ENCODE results near the gene HNRNPA2B1. TPM values are rescaled to one million over a fixed set of nuclear protein-coding genes. Genes with fewer than 3 reads are reported as not detected.

Gene HNRNPA2B1
- total RNA-seq, 1 experiment from 2014 or later = 1,137 TPM

GRCh38 chr7:26140380-26140779 is 60.2 kb downstream of the HNRNPA2B1 start:
- Histone ChIP-seq H3K23ac (ENCODE audit: insufficient read length, low read depth, low read length) (no peak overlapping the region), H2AFZ (ENCODE audit: low read length) (no peak overlapping the region), H3K4me1 (ENCODE audit: insufficient read depth, low read length) (no peaks in the 10 kb centered on the region), H3K27ac (ENCODE audit: insufficient read length, low read depth, low read length) (no peak overlapping the region), H3T11ph (ENCODE audit: low read length) (no peak overlapping the region), H2BK20ac (ENCODE audit: low read depth, low read length, poor library complexity, severe bottlenecking) (no peak overlapping the region), H3K4ac (ENCODE audit: low read depth, low read length) (no peak overlapping the region), H3K9me3 (ENCODE audit: control insufficient read depth, low read depth, low read length) (no peaks in the 10 kb centered on the region), H3K56ac (ENCODE audit: insufficient read length, low read depth, low read length) (no peak overlapping the region), H4K20me1 (ENCODE audit: control insufficient read depth, insufficient read depth, insufficient read length) (no peaks in the 10 kb centered on the region), H3K27me3 (ENCODE audit: insufficient read depth, low read length) (no peaks in the 10 kb centered on the region), H4K91ac (ENCODE audit: insufficient read length, low read depth, low read length) (no peak overlapping the region), H3K4me2 (ENCODE audit: insufficient read depth, insufficient read length, low read length) (no peak overlapping the region), H3K9ac (ENCODE audit: extremely low read depth, insufficient read length, low read length) (no peak overlapping the region), H3K79me2 (ENCODE audit: insufficient read depth, low read length) (no peaks in the 10 kb centered on the region), H4K5ac (ENCODE audit: insufficient read length, low read depth, low read length) (no peak overlapping the region), H2BK5ac (ENCODE audit: insufficient read length, low read length) (no peak overlapping the region), H2BK15ac (ENCODE audit: low read depth, low read length) (no peak overlapping the region), H3K18ac (ENCODE audit: insufficient read length, low read depth, low read length) (no peak overlapping the region), H2AK5ac (ENCODE audit: insufficient read length, low read length) (no peak overlapping the region), H4K8ac (replicated peaks; ENCODE audit: insufficient read length, low read depth, low read length) (no peak overlapping the region), H2BK120ac (ENCODE audit: low read depth, low read length, poor library complexity, severe bottlenecking) (no peak overlapping the region), H3K23me2 (ENCODE audit: insufficient read length, low read depth, low read length, poor library complexity, severe bottlenecking) (no peaks in the 10 kb centered on the region), H2BK12ac (ENCODE audit: insufficient read length, low read depth, low read length) (no peak overlapping the region), H3K14ac (ENCODE audit: insufficient read depth, low read length) (no peak overlapping the region), H3K79me1 (ENCODE audit: insufficient read depth, low read depth, low read length, poor library complexity, severe bottlenecking) (no peaks in the 10 kb centered on the region)
- H3K27ac Mint-ChIP-seq = no peak overlapping the region
- no peaks in the 10 kb centered on the region for H3K36me3 Mint-ChIP-seq (ENCODE audit: insufficient read depth in 1 of 3, low read depth in 3 of 3)
- TF ChIP-seq, protein P1, sequence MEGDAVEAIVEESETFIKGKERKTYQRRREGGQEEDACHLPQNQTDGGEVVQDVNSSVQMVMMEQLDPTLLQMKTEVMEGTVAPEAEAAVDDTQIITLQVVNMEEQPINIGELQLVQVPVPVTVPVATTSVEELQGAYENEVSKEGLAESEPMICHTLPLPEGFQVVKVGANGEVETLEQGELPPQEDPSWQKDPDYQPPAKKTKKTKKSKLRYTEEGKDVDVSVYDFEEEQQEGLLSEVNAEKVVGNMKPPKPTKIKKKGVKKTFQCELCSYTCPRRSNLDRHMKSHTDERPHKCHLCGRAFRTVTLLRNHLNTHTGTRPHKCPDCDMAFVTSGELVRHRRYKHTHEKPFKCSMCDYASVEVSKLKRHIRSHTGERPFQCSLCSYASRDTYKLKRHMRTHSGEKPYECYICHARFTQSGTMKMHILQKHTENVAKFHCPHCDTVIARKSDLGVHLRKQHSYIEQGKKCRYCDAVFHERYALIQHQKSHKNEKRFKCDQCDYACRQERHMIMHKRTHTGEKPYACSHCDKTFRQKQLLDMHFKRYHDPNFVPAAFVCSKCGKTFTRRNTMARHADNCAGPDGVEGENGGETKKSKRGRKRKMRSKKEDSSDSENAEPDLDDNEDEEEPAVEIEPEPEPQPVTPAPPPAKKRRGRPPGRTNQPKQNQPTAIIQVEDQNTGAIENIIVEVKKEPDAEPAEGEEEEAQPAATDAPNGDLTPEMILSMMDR (conservative IDR thresholded peaks at IDR 0.05) = no peak
- H3K27me3 Mint-ChIP-seq (ENCODE audit: low read depth) = peaks cover 2% of the 10 kb centered on the region; the same call in 1 of the 2 replicates
- H3K4me1 Mint-ChIP-seq = no peaks in the 10 kb centered on the region
- no peaks in the 10 kb centered on the region for H3K9me3 Mint-ChIP-seq
- no CpG with 5 or more reads among the region's 1 CpG for WGBS (ENCODE audit: extremely low coverage, insufficient read length, low lambda C conversion rate)
- H3K4me3 Mint-ChIP-seq = no peak overlapping the region
- no peak for DNase-seq

Other genes with a start within 250 kb of the HNRNPA2B1 start
- gene NFE2L3, start 48.5 kb downstream of the HNRNPA2B1 start, total RNA-seq (2021) = 46.1 and 46.9 TPM in 2 replicates
- gene CBX3, start 999 bp upstream of the HNRNPA2B1 start, total RNA-seq (2021) = 287 and 288 TPM in 2 replicates
- gene SNX10, start 91.1 kb upstream of the HNRNPA2B1 start, total RNA-seq (2021) = 9.4 and 9.6 TPM in 2 replicates